Sciatic nerve (tissue), 2 donors: Measurements from ENCODE around the gene HASPIN. TPM values are rescaled to one million over a fixed set of nuclear protein-coding genes. Genes with fewer than 3 reads are reported as not detected.
"Not testable (repeated sequence)": the region's sequence is repeated elsewhere in the genome, so short reads cannot be mapped to it uniquely, and the experiment has no call there.

Experiments used
- ATAC-seq: fragments of 200-7000 bp; cut with Tn5 transposase; one replicate; pipeline ENCODE4 v1.9.1; 2020; ENCODE audit warnings: mild to moderate bottlenecking, moderate library complexity
- DNase-seq: peaks from one replicate; pipeline ENCODE4 v3.0.0-alpha.2; 2020; ENCODE audit warnings: low spot score
- intact Hi-C: fragments of 100-400 bp; cut with DNase I; formaldehyde crosslinking; loops from one replicate; pipeline ENCODE4 v1.14.2; 2022
- total RNA-seq: library from RNA; stranded (reverse); fragmentation: NEBNext Ultra II Directional; extraction: Animal tissue kit (Norgen Biotek cat#: 25700); gene quantifications from one replicate; pipeline ENCODE4 v1.2.1, GENCODE V29; 2021
- donor health status: DM: no; HTN: no; CAD: no.
- donor health status: DM: no; HTN: no; CAD: no.

HASPIN gene
- total RNA-seq, 1 donor from 2014 or later, result 0.36 TPM

GRCh38 chr17:3729881-3730280 lies 6.2 kb downstream of the HASPIN start:
- intact Hi-C loops, result no loop called here
- ATAC-seq, result no peak
- no peak for DNase-seq

- intact Hi-C loops, result no loop called here
- no peak for DNase-seq
- no peak for ATAC-seq
These were observed 7.3 kb downstream of the HASPIN start for GRCh38 chr17:3730881-3731429.

- intact Hi-C loops, result no loop called here
- DNase-seq (no peak), ATAC-seq (peak; percentile 73)
These were observed 8.5 kb downstream of the HASPIN start for GRCh38 chr17:3732210-3732621.

- DNase-seq, ATAC-seq, intact Hi-C loops: not testable (repeated sequence)
These were observed 11.2 kb downstream of the HASPIN start for GRCh38 chr17:3734911-3735276.

GRCh38 chr17:3735515-3735914 lies 11.8 kb downstream of the HASPIN start:
- ATAC-seq (no peak), DNase-seq (no peak)
- intact Hi-C loops, result no loop called here

- peak; percentile 44 for ATAC-seq
- intact Hi-C loops, result no loop called here
- no peak for DNase-seq
These were observed 15.0 kb downstream of the HASPIN start for GRCh38 chr17:3738562-3739295.

- intact Hi-C loops, result no loop called here
- DNase-seq (no peak), ATAC-seq (no peak)
These were observed 15.9 kb downstream of the HASPIN start for GRCh38 chr17:3739422-3740124.

GRCh38 chr17:3740611-3741073 lies 16.9 kb downstream of the HASPIN start:
- DNase-seq, result no peak

GRCh38 chr17:3744014-3744413 lies 20.3 kb downstream of the HASPIN start:
- no peak for ATAC-seq
- intact Hi-C loops, result no loop called here
- DNase-seq, result no peak

More at GRCh38 chr17:3740611-3741073, 16.9 kb downstream of the HASPIN start:
- intact Hi-C loops, result no loop called here
- ATAC-seq, result no peak

- intact Hi-C loops, result no loop called here
- DNase-seq, result no peak
These were observed 21.4 kb downstream of the HASPIN start for GRCh38 chr17:3745071-3745470.

GRCh38 chr17:3747805-3748204 lies 24.1 kb downstream of the HASPIN start:
- DNase-seq, result no peak
- intact Hi-C loops, result no loop called here
- no peak for ATAC-seq

More at GRCh38 chr17:3745071-3745470, 21.4 kb downstream of the HASPIN start:
- no peak for ATAC-seq

GRCh38 chr17:3748576-3748975 lies 24.9 kb downstream of the HASPIN start:
- DNase-seq (no peak), ATAC-seq (no peak)
- intact Hi-C loops, result no loop called here

GRCh38 chr17:3750296-3750695 lies 26.6 kb downstream of the HASPIN start:
- ATAC-seq, result no peak
- no peak for DNase-seq
- intact Hi-C loops, result no loop called here

GRCh38 chr17:3750926-3751325 lies 27.2 kb downstream of the HASPIN start:
- DNase-seq (no peak), ATAC-seq (no peak)
- intact Hi-C loops, result no loop called here

GRCh38 chr17:3751836-3752235 lies 28.1 kb downstream of the HASPIN start:
- intact Hi-C loops, result no loop called here
- no peak for ATAC-seq
- no peak for DNase-seq

- DNase-seq (no peak), ATAC-seq (no peak)
- intact Hi-C loops, result no loop called here
These were observed 29.9 kb downstream of the HASPIN start for GRCh38 chr17:3753624-3754023.

- intact Hi-C loops, result no loop called here
- DNase-seq (no peak), ATAC-seq (no peak)
These were observed 30.4 kb downstream of the HASPIN start for GRCh38 chr17:3754066-3754457.

GRCh38 chr17:3754458-3755334 lies 31.0 kb downstream of the HASPIN start:
- no peak for ATAC-seq
- intact Hi-C loops, result no loop called here

GRCh38 chr17:3755335-3756030 lies 31.8 kb downstream of the HASPIN start:
- intact Hi-C loops, result no loop called here
- no peak for ATAC-seq

More at GRCh38 chr17:3754458-3755334, 31.0 kb downstream of the HASPIN start:
- no peak for DNase-seq

More at GRCh38 chr17:3755335-3756030, 31.8 kb downstream of the HASPIN start:
- no peak for DNase-seq
